Prostate gland (tissue), 2 donors: ENCODE measurements around the gene PLPP1. TPM values are rescaled to one million over a fixed set of nuclear protein-coding genes. Genes with fewer than 3 reads are reported as not detected.
A peak's percentile ranks its signal among the peaks of the same experiment; 100 is the strongest.

Source experiments
- DNase-seq: peaks from one replicate; pipeline ENCODE4 v3.0.0-alpha.2; 2019; ENCODE audit warnings: low spot score
- H3K27ac ChIP-seq, 2 donors: fragments of 200-600 bp; sonication (generic); 2 replicates each; pipeline ENCODE4 v1.5.1; 2017 to 2019
- H3K27me3 ChIP-seq: fragments of 200-600 bp; sonication (generic); replicated peaks from 2 replicates; pipeline ENCODE4 v1.5.1; 2019; ENCODE audit not compliant: insufficient read depth
- H3K36me3 ChIP-seq, 2 donors: fragments of 200-600 bp; sonication (generic); 1 replicate in 1 of 2; 2 replicates in 1 of 2; pipeline versions ENCODE4 v1.5.1 to v1.8.1; 2017 to 2019
- H3K4me1 ChIP-seq: fragments of 200-600 bp; sonication (generic); replicated peaks from 2 replicates; pipeline ENCODE4 v1.5.1; 2019
- H3K4me3 ChIP-seq, 2 donors: fragments of 200-600 bp; sonication (generic); 2 replicates each; pipeline ENCODE4 v1.5.1; 2017 to 2019
- H3K9me3 ChIP-seq: fragments of 200-600 bp; sonication (generic); 2 replicates; pipeline ENCODE4 v1.5.1; 2017
- POLR2A ChIP-seq: fragments of 450-650 bp; IDR thresholded peaks from one replicate; pipeline ENCODE4 v1.6.1; 2016; ENCODE audit warnings: antibody characterized with exemption, mild to moderate bottlenecking
- POLR2AphosphoS5 ChIP-seq: sonication (generic); formaldehyde crosslinking; IDR thresholded peaks from one replicate; pipeline ENCODE4 v1.6.1; 2017; ENCODE audit warnings: antibody characterized with exemption
- WGBS: methylation state at CpG from one replicate; pipeline ENCODE4 v1.1.5; 2018; 5-methylcytosine and 5-hydroxymethylcytosine counted together
- intact Hi-C: fragments of 100-400 bp; cut with DNase I; formaldehyde crosslinking; loops from one replicate; pipeline ENCODE4 v1.14.2; 2022
- total RNA-seq, 2 donors: library from RNA; depleted of rRNA; stranded (reverse); fragments of >200 nt; gene quantifications; one replicate each; pipeline ENCODE4 v1.1.0, GENCODE V29; 2016
- TF ChIP-seq, protein P1 (sequence below), 4 experiments: fragments of 200-600 bp in 2 of 4; fragments of 450-650 bp in 2 of 4; sonication (generic) in 2 of 4; IDR thresholded peaks; 1 replicate in 3 of 4; 2 replicates in 1 of 4; pipeline ENCODE4 v1.5.1; 2016 to 2019; ENCODE audit warnings: antibody characterized with exemption in 4 of 4, mild to moderate bottlenecking in 2 of 4, moderate library complexity in 2 of 4

The PLPP1 gene
- total RNA-seq, 2 donors from 2014 or later, result 823 to 5,059 TPM

DNA sequence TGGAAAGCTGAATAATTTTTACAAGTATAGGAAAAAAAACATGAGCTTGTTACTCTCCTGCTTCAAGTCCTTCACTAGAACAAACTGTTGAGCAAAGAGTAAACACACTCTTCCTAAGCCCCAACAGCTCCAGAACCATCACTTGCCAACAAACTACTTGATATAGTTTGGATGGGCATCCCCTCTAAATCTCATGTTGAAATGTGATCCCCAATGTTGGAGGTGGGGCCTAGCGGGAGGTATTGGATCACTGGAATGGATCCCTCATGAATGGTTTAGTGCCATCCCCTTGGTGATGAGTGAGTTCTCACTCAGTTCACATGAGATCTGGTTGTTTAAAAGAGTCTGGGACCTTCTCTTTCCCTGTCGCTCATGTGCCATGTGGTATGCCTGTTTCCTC lies 82.8 kb downstream of the PLPP1 start:
- TF ChIP-seq POLR2AphosphoS5 (no peak), POLR2A (no peak)
- TF ChIP-seq, protein P1, sequence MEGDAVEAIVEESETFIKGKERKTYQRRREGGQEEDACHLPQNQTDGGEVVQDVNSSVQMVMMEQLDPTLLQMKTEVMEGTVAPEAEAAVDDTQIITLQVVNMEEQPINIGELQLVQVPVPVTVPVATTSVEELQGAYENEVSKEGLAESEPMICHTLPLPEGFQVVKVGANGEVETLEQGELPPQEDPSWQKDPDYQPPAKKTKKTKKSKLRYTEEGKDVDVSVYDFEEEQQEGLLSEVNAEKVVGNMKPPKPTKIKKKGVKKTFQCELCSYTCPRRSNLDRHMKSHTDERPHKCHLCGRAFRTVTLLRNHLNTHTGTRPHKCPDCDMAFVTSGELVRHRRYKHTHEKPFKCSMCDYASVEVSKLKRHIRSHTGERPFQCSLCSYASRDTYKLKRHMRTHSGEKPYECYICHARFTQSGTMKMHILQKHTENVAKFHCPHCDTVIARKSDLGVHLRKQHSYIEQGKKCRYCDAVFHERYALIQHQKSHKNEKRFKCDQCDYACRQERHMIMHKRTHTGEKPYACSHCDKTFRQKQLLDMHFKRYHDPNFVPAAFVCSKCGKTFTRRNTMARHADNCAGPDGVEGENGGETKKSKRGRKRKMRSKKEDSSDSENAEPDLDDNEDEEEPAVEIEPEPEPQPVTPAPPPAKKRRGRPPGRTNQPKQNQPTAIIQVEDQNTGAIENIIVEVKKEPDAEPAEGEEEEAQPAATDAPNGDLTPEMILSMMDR (IDR thresholded peaks at IDR 0.05), result no peak
- whole genome bisulfite sequencing, result 90% methylated on average over 2 of the region's 2 CpGs
- Histone ChIP-seq H3K36me3 (peaks cover 0 to 4% of the 10 kb centered on the region in 2 donors), H3K27ac (no peak overlapping the region), H3K4me3 (no peak overlapping the region), H3K9me3 (no peaks in the 10 kb centered on the region), H3K4me1 (peaks cover 7% of the 10 kb centered on the region), H3K27me3 (no peaks in the 10 kb centered on the region)
- intact Hi-C loops, result no loop called here
- no peak for DNase-seq

DNA sequence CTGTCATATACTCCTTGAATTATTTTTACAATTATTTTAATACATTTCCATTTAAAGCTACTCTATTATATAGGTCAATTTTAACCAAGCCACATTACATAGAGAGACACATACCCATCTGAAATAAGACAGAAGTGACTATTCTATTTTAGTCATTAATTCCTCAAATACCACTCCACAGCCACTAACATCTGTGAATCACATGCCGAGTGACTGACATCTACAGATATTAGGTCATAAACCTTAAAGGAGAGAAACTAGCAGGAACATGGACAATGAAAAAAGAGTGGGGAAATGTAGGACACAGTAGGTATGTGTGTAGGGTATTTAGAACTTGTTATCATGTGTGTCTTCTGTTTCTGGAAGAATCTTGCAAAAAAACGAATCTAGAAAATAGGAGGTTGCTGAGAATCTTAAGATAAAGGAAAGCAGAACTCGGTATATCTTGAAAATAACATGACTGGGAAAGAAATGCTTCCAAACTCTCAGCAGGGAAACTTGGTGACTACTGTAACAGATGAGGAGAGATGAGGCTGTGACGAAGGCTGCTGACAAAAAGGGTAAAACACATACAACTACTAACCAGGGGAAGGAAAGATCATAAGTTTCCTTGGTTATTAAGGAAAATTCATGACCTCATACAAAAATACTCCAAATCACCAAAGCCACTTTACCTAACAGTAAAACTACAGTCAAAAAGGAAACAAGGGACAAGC lies 84.6 kb downstream of the PLPP1 start:
- no peaks in the 10 kb centered on the region for H3K27me3 ChIP-seq
- WGBS, result 83% methylated on average over 4 of the region's 4 CpGs
- peaks cover 0 to 2% of the 10 kb centered on the region in 2 donors for H3K36me3 ChIP-seq
- H3K4me1 ChIP-seq, result peaks cover 9% of the 10 kb centered on the region
- no peaks in the 10 kb centered on the region for H3K9me3 ChIP-seq
- TF ChIP-seq POLR2AphosphoS5 (no peak), POLR2A (no peak)
- TF ChIP-seq, protein P1 (IDR thresholded peaks at IDR 0.05), result no peak
- H3K4me3 ChIP-seq, result no peak overlapping the region
- intact Hi-C loops, result no loop called here
- no peak overlapping the region for H3K27ac ChIP-seq
- DNase-seq, result no peak

DNA sequence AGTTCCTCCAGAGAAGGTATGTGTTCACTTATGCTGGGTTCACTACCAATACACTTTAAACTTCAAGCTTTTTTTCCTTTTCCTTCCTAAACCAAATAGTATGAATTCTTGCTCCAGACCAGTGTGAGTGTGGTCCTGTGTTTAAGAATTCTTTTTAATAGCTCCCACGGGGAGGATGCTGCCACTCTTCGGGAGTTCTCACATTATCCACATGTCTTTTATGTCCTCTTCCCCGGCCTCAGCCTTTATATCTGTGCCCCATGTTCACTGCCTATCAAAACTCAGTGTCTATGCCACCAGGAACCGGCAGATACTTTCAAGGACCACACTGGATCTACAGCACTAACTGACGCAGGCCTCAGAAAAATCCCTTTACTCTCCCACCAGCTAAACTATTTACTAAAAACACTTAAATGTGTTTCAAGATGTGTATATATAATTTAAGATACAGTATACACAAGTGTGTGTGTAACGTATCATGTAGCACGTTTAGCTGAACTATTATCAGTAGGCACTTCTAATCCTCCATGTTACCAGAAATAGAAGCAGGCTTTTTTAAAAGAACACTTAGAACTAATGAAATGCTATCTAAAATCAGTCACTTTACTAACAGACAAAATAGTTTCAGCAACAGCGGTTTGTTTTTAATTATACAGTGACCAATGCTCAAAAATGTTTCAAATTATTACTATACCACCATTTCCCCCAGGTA lies 88.0 kb downstream of the PLPP1 start:
- 57% methylated on average over 8 of the region's 8 CpGs for WGBS
- Histone ChIP-seq H3K27ac (peak overlapping the region in 1 of 2 donors; percentile 17), H3K9me3 (no peaks in the 10 kb centered on the region), H3K4me1 (peaks cover 6% of the 10 kb centered on the region), H3K4me3 (no peak overlapping the region), H3K27me3 (no peaks in the 10 kb centered on the region), H3K36me3 (peaks cover 0 to 4% of the 10 kb centered on the region in 2 donors)
- TF ChIP-seq POLR2A, result no peak
- TF ChIP-seq POLR2AphosphoS5, result no peak
- TF ChIP-seq, protein P1 (IDR thresholded peaks at IDR 0.05), result no peak
- intact Hi-C loops, result no loop called here
- DNase-seq, result no peak

DNA sequence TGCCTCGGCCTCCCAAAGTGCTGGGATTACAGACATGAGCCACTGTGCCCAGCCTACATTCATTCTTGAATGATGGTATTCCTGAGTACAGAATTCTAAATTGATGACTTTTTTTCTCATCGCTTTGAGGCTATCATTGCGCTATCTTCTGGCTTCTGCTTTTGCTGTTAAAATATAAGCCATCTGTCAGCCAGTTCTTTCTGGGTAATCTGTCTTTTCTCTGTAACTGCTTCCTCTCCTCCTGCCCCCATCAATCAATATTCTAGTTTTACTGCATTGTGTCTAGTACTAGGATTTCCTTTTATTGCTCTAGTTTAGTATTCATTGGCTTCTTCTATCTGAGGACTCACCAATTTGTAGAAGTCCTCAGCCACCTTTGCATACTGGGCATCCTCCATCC lies 89.0 kb downstream of the PLPP1 start:
- H3K27me3 ChIP-seq, result no peaks in the 10 kb centered on the region
- H3K36me3 ChIP-seq, result peaks cover 0 to 13% of the 10 kb centered on the region in 2 donors
- 92% methylated on average over 3 of the region's 3 CpGs for WGBS
- no peak for DNase-seq
- H3K4me3 ChIP-seq, result no peak overlapping the region
- no peak for TF ChIP-seq POLR2A
- TF ChIP-seq POLR2AphosphoS5, result no peak
- TF ChIP-seq, protein P1 (IDR thresholded peaks at IDR 0.05), result no peak
- intact Hi-C loops, result no loop called here
- no peaks in the 10 kb centered on the region for H3K9me3 ChIP-seq
- no peak overlapping the region for H3K27ac ChIP-seq
- peaks cover 10% of the 10 kb centered on the region for H3K4me1 ChIP-seq
